OCI-LY7 (cell line): Measurements from ENCODE around the gene DRG2. TPM values are rescaled to one million over a fixed set of nuclear protein-coding genes. Genes with fewer than 3 reads are reported as not detected.

Experiments used
- BruUV-seq: library from RNA; stranded (reverse); fragments of 400-500 nt; replicated peaks from 2 replicates; lab custom pipeline; 2021; lab: Mats Ljungman, UMichigan
- CTCF ChIA-PET: fragments of 300-600 bp; sonication (Branson Sonifier 250); formaldehyde crosslinking; loops from one replicate; lab custom pipeline; 2022; ENCODE audit warnings: antibody characterized with exemption; ENCODE audit not compliant: unreplicated experiment; lab: Charles Lee
- POLR2A ChIA-PET: fragments of 300-600 bp; sonication (Branson Sonifier 250); formaldehyde crosslinking; loops from one replicate; lab custom pipeline; 2022; ENCODE audit warnings: antibody characterized with exemption; lab: Charles Lee
- DNase-seq: peaks from one replicate; pipeline ENCODE4 v3.0.0-alpha.2; 2015; ENCODE audit warnings: low spot score
- H2AFZ ChIP-seq: fragments of 200-600 bp; sonication (generic), shearing (Covaris generic); 2 replicates; pipeline ENCODE4 v1.6.1; 2014; ENCODE audit warnings: mild to moderate bottlenecking, antibody characterized with exemption, low read length, moderate library complexity
- H3K27ac ChIP-seq: fragments of 200-600 bp; sonication (generic); 2 replicates; pipeline ENCODE4 v1.5.1; 2014; ENCODE audit warnings: mixed run types, low read depth, mild to moderate bottlenecking, moderate library complexity, low read length, inconsistent platforms; ENCODE audit not compliant: poor library complexity, severe bottlenecking
- H3K36me3 ChIP-seq: fragments of 200-600 bp; sonication (generic); 2 replicates; pipeline ENCODE4 v1.6.1; 2014; ENCODE audit warnings: mild to moderate bottlenecking, antibody characterized with exemption, low read length, moderate library complexity, mixed read lengths; ENCODE audit not compliant: insufficient read depth
- H3K4me1 ChIP-seq: fragments of 200-600 bp; sonication (generic); 2 replicates; pipeline ENCODE4 v1.5.1; 2014; ENCODE audit warnings: mild to moderate bottlenecking, low read length; ENCODE audit not compliant: insufficient read depth, poor library complexity, severe bottlenecking
- H3K4me2 ChIP-seq: fragments of 200-600 bp; sonication (generic); 2 replicates; pipeline ENCODE4 v1.6.1; 2014; ENCODE audit warnings: mild to moderate bottlenecking, low read length
- H3K4me3 ChIP-seq: fragments of 200-600 bp; sonication (generic); 2 replicates; pipeline ENCODE4 v1.5.1; 2014; ENCODE audit warnings: mild to moderate bottlenecking, low read depth, low read length; ENCODE audit not compliant: poor library complexity, severe bottlenecking
- H3K79me2 ChIP-seq: fragments of 200-600 bp; sonication (generic); 2 replicates; pipeline ENCODE4 v1.6.1; 2016; ENCODE audit warnings: low read depth, mild to moderate bottlenecking, low read length, moderate library complexity, mixed read lengths; ENCODE audit not compliant: insufficient read depth
- H3K9me2 ChIP-seq: fragments of 200-600 bp; sonication (generic); 2 replicates; pipeline ENCODE4 v1.6.1; 2016; ENCODE audit warnings: mild to moderate bottlenecking, low read length, mixed read lengths; ENCODE audit not compliant: insufficient read depth
- H3K9me3 ChIP-seq: fragments of 200-600 bp; sonication (generic); 2 replicates; pipeline ENCODE4 v1.6.1; 2014; ENCODE audit warnings: mild to moderate bottlenecking, mixed run types, low read length, mixed read lengths
- H4K20me1 ChIP-seq: fragments of 200-600 bp; sonication (generic); 2 replicates; pipeline ENCODE4 v1.6.1; 2014; ENCODE audit warnings: mild to moderate bottlenecking, antibody characterized with exemption, low read length, moderate library complexity, mixed read lengths; ENCODE audit not compliant: insufficient read depth
- CTCF ChIP-seq: fragments of 200-600 bp; sonication (generic); conservative IDR thresholded peaks from 2 replicates; pipeline ENCODE4 v1.5.1; 2014; ENCODE audit warnings: mild to moderate bottlenecking, antibody characterized with exemption, low read length, moderate library complexity, mixed read lengths
- EZH2phosphoT487 ChIP-seq: fragments of 200-600 bp; sonication (generic); IDR thresholded peaks from 2 replicates; pipeline ENCODE4 v1.6.1; 2018; ENCODE audit warnings: low read depth, borderline replicate concordance, mild to moderate bottlenecking, mixed run types, antibody characterized with exemption, low read length, moderate library complexity, mixed read lengths
- intact Hi-C: fragments of 100-400 bp; cut with micrococcal nuclease; formaldehyde crosslinking; loops from one replicate; pipeline ENCODE4 v1.10.0; 2022; ENCODE audit not compliant: unreplicated experiment
- total RNA-seq, 2 experiments: library from RNA; depleted of rRNA in 1 of 2; stranded (reverse); fragments of >200 nt in 1 of 2; shearing (Covaris generic) in 1 of 2; gene quantifications; 2 replicates each; pipeline ENCODE4 v1.2.3, GENCODE V29; 2014 to 2022

DRG2 gene
- total RNA-seq, 2 experiments from 2014 or later = 60.4 to 62.6 TPM

- TF ChIP-seq EZH2phosphoT487 (no peak), CTCF (no peak)
- ChIA-PET CTCF (no interaction called here), POLR2A (no interaction called here)
- BruUV-seq = no TSS peak
- no peaks in the 10 kb centered on the region for H3K9me3 ChIP-seq
- no peak overlapping the region for H3K27ac ChIP-seq
- DNase-seq = no peak
- no peaks in the 10 kb centered on the region for H3K79me2 ChIP-seq
- no peaks in the 10 kb centered on the region for H4K20me1 ChIP-seq
- no peaks in the 10 kb centered on the region for H3K36me3 ChIP-seq
- H3K9me2 ChIP-seq = no peaks in the 10 kb centered on the region
- intact Hi-C loops = no loop called here
- H3K4me1 ChIP-seq = no peaks in the 10 kb centered on the region
- H2AFZ ChIP-seq = no peak overlapping the region
- no peak overlapping the region for H3K4me3 ChIP-seq
- no peak overlapping the region for H3K4me2 ChIP-seq
Measured at GRCh38 chr17:18117982-18118975, 30.5 kb downstream of the DRG2 start.

- H4K20me1 ChIP-seq = no peaks in the 10 kb centered on the region
- no peak overlapping the region for H3K4me3 ChIP-seq
- BruUV-seq = no TSS peak
- CTCF ChIA-PET = no interaction called here
- TF ChIP-seq CTCF = no peak
- TF ChIP-seq EZH2phosphoT487 = no peak
- no peaks in the 10 kb centered on the region for H3K9me3 ChIP-seq
- no peak overlapping the region for H3K27ac ChIP-seq
- no peaks in the 10 kb centered on the region for H3K36me3 ChIP-seq
- POLR2A ChIA-PET = no interaction called here
- no peak overlapping the region for H3K4me2 ChIP-seq
- no peak for DNase-seq
- no peaks in the 10 kb centered on the region for H3K4me1 ChIP-seq
- H3K9me2 ChIP-seq = no peaks in the 10 kb centered on the region
- H2AFZ ChIP-seq = no peak overlapping the region
- intact Hi-C loops = no loop called here
- no peaks in the 10 kb centered on the region for H3K79me2 ChIP-seq
Measured at GRCh38 chr17:18119166-18119745, 31.5 kb downstream of the DRG2 start.
